Stimulated activated effector memory CD8-positive, alpha-beta T cell treated with anti-CD3 and anti-CD28 coated beads, Interleukin-12 subunit alpha, Interleukin-12 subunit beta, amount 100 ng/mL, for 72 hours (primary cell): ENCODE results near the gene GMPR2.

Source experiments
- ATAC-seq: fragments of 150-1000 bp; cut with Tn5 transposase; 2 replicates; pipeline ENCODE4 v1.10.0; 2021
- DNase-seq, 2 donors: peaks; one replicate each; pipeline ENCODE4 v3.0.0; 2021 to 2022; ENCODE audit warnings: low spot score in 2 of 2
- H3K27ac Mint-ChIP-seq: one replicate; pipeline ENCODE4 v1.8.0; 2022; ENCODE audit warnings: mild to moderate bottlenecking, mixed read lengths
- H3K36me3 Mint-ChIP-seq: one replicate; pipeline ENCODE4 v1.8.0; 2022; ENCODE audit warnings: mild to moderate bottlenecking, mixed read lengths
- H3K4me1 Mint-ChIP-seq: one replicate; pipeline ENCODE4 v1.8.0; 2022; ENCODE audit warnings: mixed read lengths
- H3K4me3 Mint-ChIP-seq: one replicate; pipeline ENCODE4 v1.8.0; 2022; ENCODE audit warnings: mild to moderate bottlenecking, mixed read lengths
- H3K9me3 Mint-ChIP-seq: one replicate; pipeline ENCODE4 v1.8.0; 2022; ENCODE audit warnings: mixed read lengths

GMPR2 gene

DNA sequence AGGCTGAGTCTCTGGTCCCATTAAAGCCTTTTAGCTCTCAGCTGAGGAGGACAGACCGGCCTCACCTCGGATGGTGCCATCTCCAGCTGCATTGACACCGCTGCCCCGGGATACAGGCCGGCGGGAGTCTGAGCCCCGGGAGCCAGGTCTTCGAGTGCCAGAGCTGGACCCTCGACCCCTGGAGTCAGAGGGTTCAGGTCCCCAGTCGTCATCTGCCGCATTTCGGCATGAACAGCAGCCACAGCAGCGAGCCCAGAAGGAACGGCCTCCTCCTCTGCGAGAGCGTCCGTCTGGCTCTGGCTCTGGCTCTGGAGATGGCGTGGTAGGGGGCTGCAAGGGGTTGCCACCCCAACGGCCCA lies 29.2 kb downstream of the GMPR2 start:
- no peak for ATAC-seq
- H3K9me3 Mint-ChIP-seq = no peaks in the 10 kb centered on the region
- H3K4me1 Mint-ChIP-seq = peaks cover 8% of the 10 kb centered on the region
- no peak overlapping the region for H3K4me3 Mint-ChIP-seq
- H3K36me3 Mint-ChIP-seq = peaks cover 3% of the 10 kb centered on the region
- DNase-seq = no peak
- no peak overlapping the region for H3K27ac Mint-ChIP-seq

GRCh38 chr14:24262821-24263733 lies 30.3 kb downstream of the GMPR2 start, which contains the start of gene TGM1:
Gene TGM1 (minus strand): TSS chr14:24263177. CDS start chr14:24262352, 825 bp downstream.
- peaks cover 8% of the 10 kb centered on the region for H3K36me3 Mint-ChIP-seq
- peak within 1 kb of the TSS; percentile 68 for H3K27ac Mint-ChIP-seq
- H3K4me1 Mint-ChIP-seq = peaks cover 14% of the 10 kb centered on the region
- no peak within 1 kb of the TSS for H3K4me3 Mint-ChIP-seq
- DNase-seq (no peak), ATAC-seq (peak; percentile 11)
- no peaks in the 10 kb centered on the region for H3K9me3 Mint-ChIP-seq

GRCh38 chr14:24263848-24264247 lies 31.1 kb downstream of the GMPR2 start:
- Mint-ChIP-seq H3K4me3 (no peak overlapping the region), H3K27ac (no peak overlapping the region), H3K4me1 (peaks cover 14% of the 10 kb centered on the region), H3K36me3 (peaks cover 15% of the 10 kb centered on the region), H3K9me3 (no peaks in the 10 kb centered on the region)
- no peak for ATAC-seq
- no peak for DNase-seq

GRCh38 chr14:24264298-24264697 lies 31.6 kb downstream of the GMPR2 start:
- DNase-seq (no peak), ATAC-seq (no peak)
- H3K4me1 Mint-ChIP-seq = peaks cover 16% of the 10 kb centered on the region
- H3K9me3 Mint-ChIP-seq = no peaks in the 10 kb centered on the region
- no peak overlapping the region for H3K4me3 Mint-ChIP-seq
- peaks cover 19% of the 10 kb centered on the region for H3K36me3 Mint-ChIP-seq
- no peak overlapping the region for H3K27ac Mint-ChIP-seq

DNA sequence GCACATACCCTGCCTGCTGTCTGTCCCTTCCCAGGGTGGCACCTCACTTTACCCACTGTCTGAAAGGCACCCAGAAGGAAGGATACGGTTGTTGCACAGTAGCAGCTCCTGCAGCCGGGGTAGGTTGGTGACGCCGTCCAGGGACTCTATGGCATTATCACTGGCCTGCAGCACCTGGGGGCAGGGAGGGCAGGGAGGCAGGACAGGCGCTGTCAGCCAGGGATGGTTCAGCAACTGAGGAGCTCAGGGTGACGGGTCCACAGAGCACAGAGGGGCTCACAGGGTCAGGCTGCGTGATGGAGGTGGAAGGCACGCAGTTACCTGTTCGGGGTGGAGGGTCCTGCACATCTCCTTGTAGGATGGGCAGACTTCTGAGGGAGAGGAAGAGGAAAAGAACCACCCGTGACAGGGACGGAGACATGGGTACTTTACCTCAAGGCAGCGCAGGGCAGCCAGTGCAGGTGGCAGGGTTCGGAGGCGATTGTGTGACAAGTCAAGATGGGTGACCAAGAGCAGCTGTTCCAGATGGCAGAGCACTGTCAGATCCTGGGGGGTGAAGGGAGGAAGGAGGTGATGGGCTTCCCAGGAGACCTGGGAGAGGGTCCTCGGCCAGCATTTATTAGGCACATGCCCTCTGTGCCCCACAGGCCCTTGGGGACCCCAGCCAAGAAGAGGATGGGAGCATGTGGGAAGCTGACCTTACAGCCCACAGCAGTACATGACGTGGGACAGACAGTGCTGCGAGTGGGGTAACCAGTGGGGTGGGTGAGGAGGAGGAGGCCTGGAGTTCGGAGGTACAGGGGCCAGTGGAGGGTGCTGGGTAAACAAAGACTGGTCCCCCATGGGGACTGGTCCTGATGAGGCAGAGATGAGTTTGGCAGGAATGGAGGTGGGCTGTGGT lies 33.9 kb downstream of the GMPR2 start:
- Mint-ChIP-seq H3K27ac (peak overlapping the region; percentile 9), H3K36me3 (peaks cover 23% of the 10 kb centered on the region), H3K9me3 (no peaks in the 10 kb centered on the region), H3K4me1 (peaks cover 25% of the 10 kb centered on the region), H3K4me3 (no peak overlapping the region)
- DNase-seq = no peak
- no peak for ATAC-seq

DNA sequence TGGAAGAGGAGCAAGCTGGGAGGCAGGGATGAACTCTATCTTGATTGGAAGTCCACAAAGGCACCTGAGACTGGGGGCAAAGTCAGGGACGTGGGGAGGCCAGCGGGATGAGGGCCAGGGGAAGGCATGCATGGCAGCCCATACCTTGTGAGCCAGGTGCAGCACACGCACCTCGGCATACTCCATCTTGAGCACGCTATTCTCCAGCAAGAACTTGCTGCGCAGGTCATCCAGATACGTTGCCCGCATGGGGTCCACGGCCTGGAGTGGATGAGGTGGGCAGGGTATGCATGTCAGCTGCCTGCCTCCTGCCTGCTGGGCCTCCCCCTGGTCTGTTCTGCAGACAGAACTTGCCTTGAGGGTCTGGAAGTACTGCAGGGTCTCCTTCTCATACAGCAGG lies 34.8 kb downstream of the GMPR2 start:
- H3K4me1 Mint-ChIP-seq = peaks cover 34% of the 10 kb centered on the region
- ATAC-seq (no peak), DNase-seq (no peak)
- H3K9me3 Mint-ChIP-seq = no peaks in the 10 kb centered on the region
- H3K36me3 Mint-ChIP-seq = peaks cover 28% of the 10 kb centered on the region
- no peak overlapping the region for H3K4me3 Mint-ChIP-seq
- H3K27ac Mint-ChIP-seq = peak overlapping the region; percentile 9

GRCh38 chr14:24268225-24268624 lies 35.5 kb downstream of the GMPR2 start:
- no peak for DNase-seq
- Mint-ChIP-seq H3K4me3 (no peak overlapping the region), H3K4me1 (peaks cover 41% of the 10 kb centered on the region), H3K9me3 (no peaks in the 10 kb centered on the region), H3K27ac (no peak overlapping the region), H3K36me3 (peaks cover 28% of the 10 kb centered on the region)
- no peak for ATAC-seq

DNA sequence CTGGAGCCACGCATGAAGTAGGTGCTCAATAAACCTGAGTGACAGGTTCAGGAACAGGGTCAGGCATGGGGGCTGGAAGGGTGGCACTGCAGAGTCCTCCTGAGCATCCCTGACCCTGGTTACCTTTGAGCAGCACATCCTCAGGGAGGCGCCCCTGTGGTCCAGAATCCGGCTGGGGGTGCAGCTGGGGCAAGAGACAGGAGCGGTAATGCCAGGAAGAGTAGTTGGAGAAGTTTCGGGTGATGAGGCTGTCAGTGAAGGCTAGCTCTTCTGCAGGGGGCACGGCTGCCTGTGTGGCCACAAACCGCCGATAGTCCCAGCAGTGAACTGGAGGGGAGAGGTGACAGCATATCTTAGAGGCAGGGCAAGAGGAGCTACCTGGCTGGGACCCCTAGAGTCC lies 36.6 kb downstream of the GMPR2 start:
- Mint-ChIP-seq H3K4me1 (peaks cover 53% of the 10 kb centered on the region), H3K27ac (no peak overlapping the region), H3K9me3 (no peaks in the 10 kb centered on the region), H3K36me3 (peaks cover 28% of the 10 kb centered on the region), H3K4me3 (no peak overlapping the region)
- DNase-seq (no peak), ATAC-seq (no peak)

DNA sequence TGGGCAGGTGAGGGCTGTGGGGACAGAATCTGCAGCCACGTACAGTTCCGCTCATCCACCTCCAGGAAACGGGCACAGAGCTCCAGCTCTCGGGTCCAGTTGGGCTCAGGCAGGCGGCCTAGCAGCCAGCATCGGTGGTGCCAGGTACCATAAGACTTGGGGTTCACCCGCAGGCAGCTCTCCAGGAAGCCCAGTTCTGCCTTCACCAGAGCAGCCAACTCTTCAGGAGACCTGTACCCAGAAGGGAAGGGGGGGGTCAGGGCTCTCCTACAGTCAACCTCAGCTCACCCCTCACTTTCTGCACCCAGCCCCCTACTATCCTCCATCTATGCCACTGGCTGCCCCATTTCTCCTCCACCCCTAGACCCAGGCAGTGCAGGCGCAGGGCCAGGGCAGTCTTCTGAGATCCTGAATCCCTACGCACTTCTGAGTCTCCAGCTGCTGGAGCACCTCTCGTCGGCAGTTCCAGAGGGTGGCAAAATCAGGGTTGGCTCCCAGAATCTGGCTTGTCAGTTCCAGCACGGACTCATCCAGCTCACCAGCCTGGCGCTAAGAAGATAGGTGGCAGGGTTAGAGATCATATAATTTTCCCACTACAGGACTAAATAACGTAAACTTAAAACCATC lies 37.3 kb downstream of the GMPR2 start:
- no peaks in the 10 kb centered on the region for H3K9me3 Mint-ChIP-seq
- ATAC-seq (no peak), DNase-seq (no peak)
- H3K4me3 Mint-ChIP-seq = peak overlapping the region; percentile 79
- H3K4me1 Mint-ChIP-seq = peaks cover 54% of the 10 kb centered on the region
- peak overlapping the region; percentile 91 for H3K27ac Mint-ChIP-seq
- H3K36me3 Mint-ChIP-seq = peaks cover 28% of the 10 kb centered on the region

- Mint-ChIP-seq H3K36me3 (peaks cover 28% of the 10 kb centered on the region), H3K9me3 (no peaks in the 10 kb centered on the region), H3K4me1 (peaks cover 54% of the 10 kb centered on the region), H3K27ac (peak overlapping the region; percentile 91), H3K4me3 (peak overlapping the region; percentile 79)
- ATAC-seq (no peak), DNase-seq (no peak)
These were observed 37.9 kb downstream of the GMPR2 start for GRCh38 chr14:24270537-24271133.

GRCh38 chr14:24271134-24271833 lies 38.6 kb downstream of the GMPR2 start, which contains the start of gene RABGGTA:
Gene RABGGTA (minus strand): TSS chr14:24271597. CDS start chr14:24271115, 482 bp downstream.
- H3K9me3 Mint-ChIP-seq = no peaks in the 10 kb centered on the region
- H3K36me3 Mint-ChIP-seq = peaks cover 28% of the 10 kb centered on the region
- peak within 1 kb of the TSS; percentile 91 for H3K27ac Mint-ChIP-seq
- peak; percentile 78 to 93 for DNase-seq
- peak; percentile 92 for ATAC-seq
- H3K4me3 Mint-ChIP-seq = peak within 1 kb of the TSS; percentile 79
- peaks cover 53% of the 10 kb centered on the region for H3K4me1 Mint-ChIP-seq

GRCh38 chr14:24271834-24272263 lies 39.1 kb downstream of the GMPR2 start:
- no peaks in the 10 kb centered on the region for H3K9me3 Mint-ChIP-seq
- peaks cover 26% of the 10 kb centered on the region for H3K36me3 Mint-ChIP-seq
- H3K4me1 Mint-ChIP-seq = peaks cover 48% of the 10 kb centered on the region
- DNase-seq (no peak), ATAC-seq (no peak)
- H3K4me3 Mint-ChIP-seq = peak overlapping the region; percentile 79
- peak overlapping the region; percentile 91 for H3K27ac Mint-ChIP-seq

- DNase-seq (no peak), ATAC-seq (no peak)
- Mint-ChIP-seq H3K4me3 (peak overlapping the region; percentile 79), H3K27ac (peak overlapping the region; percentile 91), H3K36me3 (peaks cover 20% of the 10 kb centered on the region), H3K4me1 (peaks cover 48% of the 10 kb centered on the region), H3K9me3 (no peaks in the 10 kb centered on the region)
These were observed 39.7 kb downstream of the GMPR2 start for GRCh38 chr14:24272467-24272866.

DNA sequence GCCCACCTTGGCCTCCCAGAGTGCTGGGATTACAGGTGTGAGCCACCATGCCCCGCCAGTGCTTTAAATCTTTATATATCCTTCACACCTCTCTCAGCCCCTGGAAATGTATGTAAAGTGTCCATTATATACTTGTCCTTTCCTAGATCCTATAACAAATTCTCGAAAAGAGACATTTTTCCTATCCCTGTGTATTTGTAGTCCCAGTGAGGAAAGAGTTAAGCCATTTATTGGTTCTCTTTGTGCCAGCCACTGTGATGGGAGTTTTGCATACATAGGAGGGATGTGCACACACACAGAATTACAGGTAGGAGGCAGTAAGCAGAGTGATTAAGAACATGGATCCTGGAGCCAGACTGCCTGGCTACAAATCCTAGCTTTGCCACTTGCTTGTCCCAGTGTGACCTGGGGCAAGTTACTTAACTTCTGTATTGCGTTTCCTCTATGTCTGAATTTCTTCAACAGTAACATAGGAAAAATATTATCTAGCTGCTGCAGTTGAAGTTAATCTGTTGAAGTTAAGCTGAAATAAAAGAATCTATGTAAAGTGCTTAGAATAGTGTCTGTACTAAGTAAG lies 40.8 kb downstream of the GMPR2 start:
- no peak for DNase-seq
- peak overlapping the region; percentile 0 for H3K27ac Mint-ChIP-seq
- no peaks in the 10 kb centered on the region for H3K9me3 Mint-ChIP-seq
- peaks cover 16% of the 10 kb centered on the region for H3K36me3 Mint-ChIP-seq
- peaks cover 53% of the 10 kb centered on the region for H3K4me1 Mint-ChIP-seq
- ATAC-seq = no peak
- H3K4me3 Mint-ChIP-seq = no peak overlapping the region
